Endodermal cell (in vitro differentiated cells): Measurements from ENCODE around the gene CD244. TPM values are rescaled to one million over a fixed set of nuclear protein-coding genes. Genes with fewer than 3 reads are reported as not detected.

Experiments used
- DNase-seq: peaks from one replicate; pipeline ENCODE4 v3.0.0-alpha.2; 2017
- H3K27ac ChIP-seq: 2 replicates; pipeline ENCODE4 v1.5.1; 2013; ENCODE audit warnings: mild to moderate bottlenecking, low read depth, low read length, moderate library complexity
- H3K27me3 ChIP-seq: 2 replicates; pipeline ENCODE4 v1.6.1; 2013; ENCODE audit warnings: mild to moderate bottlenecking, low read length, moderate library complexity; ENCODE audit not compliant: insufficient read depth, control insufficient read depth, poor library complexity, severe bottlenecking
- H3K36me3 ChIP-seq: 2 replicates; pipeline ENCODE4 v1.7.0; 2013; ENCODE audit warnings: mild to moderate bottlenecking, low read length, moderate library complexity; ENCODE audit not compliant: control insufficient read depth, insufficient read depth
- H3K4me1 ChIP-seq: one replicate; pipeline ENCODE4 v1.7.0; 2013; ENCODE audit warnings: low read length; ENCODE audit not compliant: control insufficient read depth, insufficient read depth
- H3K4me3 ChIP-seq: 2 replicates; pipeline ENCODE4 v1.5.1; 2013; ENCODE audit warnings: mild to moderate bottlenecking, low read length, moderate library complexity
- H3K9ac ChIP-seq: 2 replicates; pipeline ENCODE4 v1.6.1; 2013; ENCODE audit warnings: mild to moderate bottlenecking, low read length, moderate library complexity; ENCODE audit not compliant: poor library complexity, severe bottlenecking; ENCODE audit errors: extremely low read depth
- H3K9me3 ChIP-seq: 2 replicates; pipeline ENCODE4 v1.6.1; 2013; ENCODE audit warnings: mild to moderate bottlenecking, low read length, moderate library complexity; ENCODE audit not compliant: control insufficient read depth
- H3K27ac Mint-ChIP-seq: 2 replicates; pipeline ENCODE4 v1.8.0; 2020; ENCODE audit warnings: mixed read lengths
- H3K27me3 Mint-ChIP-seq: 2 replicates; pipeline ENCODE4 v1.8.0; 2021; ENCODE audit warnings: mild to moderate bottlenecking, mixed read lengths; ENCODE audit not compliant: insufficient read depth
- H3K36me3 Mint-ChIP-seq: 2 replicates; pipeline ENCODE4 v1.8.0; 2020; ENCODE audit warnings: low read depth, mixed read lengths
- H3K4me1 Mint-ChIP-seq: 2 replicates; pipeline ENCODE4 v1.8.0; 2020; ENCODE audit warnings: mixed read lengths
- H3K4me3 Mint-ChIP-seq: 2 replicates; pipeline ENCODE4 v1.8.0; 2020; ENCODE audit warnings: mild to moderate bottlenecking, moderate library complexity, mixed read lengths
- H3K9me3 Mint-ChIP-seq: 2 replicates; pipeline ENCODE4 v1.8.0; 2020; ENCODE audit warnings: mild to moderate bottlenecking, mixed read lengths
- CTCF ChIP-seq: fragments of 200-600 bp; sonication (generic); conservative IDR thresholded peaks from 2 replicates; pipeline ENCODE4 v1.5.0; 2021; ENCODE audit warnings: antibody characterized with exemption, mild to moderate bottlenecking
- WGBS, 2 experiments: methylation state at CpG; one replicate each; pipeline versions ENCODE4 v1.1.5 to v1.1.7; 2013; ENCODE audit warnings: missing lambda C conversion rate in 2 of 2, mixed read lengths in 1 of 2; ENCODE audit not compliant: insufficient coverage in 1 of 2, insufficient read length in 1 of 2; 5-methylcytosine and 5-hydroxymethylcytosine counted together
- total RNA-seq, 2 donors: library from RNA; stranded (reverse); fragmentation: NEBNext Ultra II Directional in 1 of 2; extraction: Animal tissue kit (Norgen Biotek cat#: 25700) in 1 of 2; gene quantifications; 2 replicates in 1 of 2; 3 replicates in 1 of 2; pipeline ENCODE4 v1.2.1, GENCODE V29; 2021

The CD244 gene
- total RNA-seq, 2 donors from 2014 or later, result 0.31 TPM; not detected in 1

- no peak overlapping the region for H3K27ac ChIP-seq
- peaks cover 9% of the 10 kb centered on the region for H3K4me1 ChIP-seq
- 48 to 66% methylated on average over 2 to 6 of the region's 6 CpGs for WGBS, 2 experiments
- Mint-ChIP-seq H3K27me3 (peaks cover 2% of the 10 kb centered on the region), H3K9me3 (peaks cover 18% of the 10 kb centered on the region), H3K4me3 (no peak overlapping the region), H3K4me1 (peaks cover 47% of the 10 kb centered on the region), H3K27ac (peak overlapping the region; percentile 92), H3K36me3 (peaks cover 3% of the 10 kb centered on the region)
- TF ChIP-seq CTCF, result no peak
- H3K9me3 ChIP-seq, result peaks cover 45% of the 10 kb centered on the region
- peak overlapping the region; percentile 57 for H3K4me3 ChIP-seq
- peak; percentile 44 for DNase-seq
- H3K9ac ChIP-seq, result no peak overlapping the region
- no peaks in the 10 kb centered on the region for H3K27me3 ChIP-seq
- H3K36me3 ChIP-seq, result no peaks in the 10 kb centered on the region
Measured at GRCh38 chr1:160910170-160910750, 47.6 kb upstream of the CD244 start.

- peaks cover 48% of the 10 kb centered on the region for H3K4me1 Mint-ChIP-seq
- 91 to 94% methylated on average over 7 of the region's 7 CpGs for WGBS, 2 experiments
- Histone ChIP-seq H3K27ac (no peak overlapping the region), H3K36me3 (no peaks in the 10 kb centered on the region), H3K4me3 (no peak overlapping the region), H3K4me1 (peaks cover 2% of the 10 kb centered on the region), H3K27me3 (no peaks in the 10 kb centered on the region), H3K9me3 (peaks cover 41% of the 10 kb centered on the region), H3K9ac (no peak overlapping the region)
- H3K4me3 Mint-ChIP-seq, result no peak overlapping the region
- peaks cover 3% of the 10 kb centered on the region for H3K36me3 Mint-ChIP-seq
- DNase-seq, result no peak
- H3K9me3 Mint-ChIP-seq, result peaks cover 18% of the 10 kb centered on the region
- H3K27me3 Mint-ChIP-seq, result peaks cover 2% of the 10 kb centered on the region
- H3K27ac Mint-ChIP-seq, result no peak overlapping the region
- no peak for TF ChIP-seq CTCF
Measured at GRCh38 chr1:160907976-160908375, 45.3 kb upstream of the CD244 start.

- H3K27me3 Mint-ChIP-seq, result peaks cover 8% of the 10 kb centered on the region
- peak overlapping the region; percentile 84 for H3K27ac Mint-ChIP-seq
- H3K4me1 ChIP-seq, result no peaks in the 10 kb centered on the region
- TF ChIP-seq CTCF, result no peak
- H3K27me3 ChIP-seq, result no peaks in the 10 kb centered on the region
- peaks cover 41% of the 10 kb centered on the region for H3K9me3 ChIP-seq
- H3K4me1 Mint-ChIP-seq, result peaks cover 33% of the 10 kb centered on the region
- 82 to 92% methylated on average over 2 to 4 of the region's 4 CpGs for WGBS, 2 experiments
- H3K9ac ChIP-seq, result no peak overlapping the region
- H3K36me3 Mint-ChIP-seq, result peaks cover 3% of the 10 kb centered on the region
- no peak for DNase-seq
- H3K4me3 ChIP-seq, result peak overlapping the region; percentile 37
- no peak overlapping the region for H3K4me3 Mint-ChIP-seq
- H3K27ac ChIP-seq, result no peak overlapping the region
- H3K36me3 ChIP-seq, result no peaks in the 10 kb centered on the region
- peaks cover 16% of the 10 kb centered on the region for H3K9me3 Mint-ChIP-seq
Measured at GRCh38 chr1:160905617-160905989, 42.9 kb upstream of the CD244 start.
